Mucosa of descending colon (tissue), 3 donors: Measurements from ENCODE around the gene CASP2. TPM values are rescaled to one million over a fixed set of nuclear protein-coding genes. Genes with fewer than 3 reads are reported as not detected.

Experiments used
- ATAC-seq: fragments of 200-7000 bp; cut with Tn5 transposase; one replicate; pipeline ENCODE4 v1.9.1; 2020; ENCODE audit warnings: mild to moderate bottlenecking, moderate library complexity
- DNase-seq, 3 donors: peaks; one replicate each; pipeline ENCODE4 v3.0.0-alpha.2; 2020
- H3K36me3 ChIP-seq: fragments of 200-600 bp; one replicate; pipeline ENCODE4 v1.8.0; 2021; ENCODE audit warnings: low read depth, mild to moderate bottlenecking
- H3K4me1 ChIP-seq: fragments of 200-600 bp; one replicate; pipeline ENCODE4 v1.8.0; 2021; ENCODE audit warnings: low read depth, mild to moderate bottlenecking
- H3K4me3 ChIP-seq: fragments of 200-600 bp; one replicate; pipeline ENCODE4 v1.8.0; 2021; ENCODE audit warnings: mild to moderate bottlenecking
- H3K9me3 ChIP-seq: fragments of 200-600 bp; one replicate; pipeline ENCODE4 v1.8.0; 2021; ENCODE audit warnings: mild to moderate bottlenecking
- intact Hi-C, 2 donors: fragments of 100-400 bp; cut with DNase I in 1 of 2; cut with micrococcal nuclease in 1 of 2; formaldehyde crosslinking; loops; one replicate each; pipeline versions ENCODE4 v1.11.0 to v1.11.1; 2022; cut with DNase I, micrococcal nuclease
- total RNA-seq, 3 donors: library from RNA; stranded (reverse); fragmentation: NEBNext Ultra II Directional in 2 of 3; extraction: Animal tissue kit (Norgen Biotek cat#: 25700) in 2 of 3; gene quantifications; one replicate each; pipeline versions ENCODE4 v1.2.1 to v1.2.4, GENCODE V29; 2021 to 2023
- TF ChIP-seq, protein P1 (sequence below): fragments of 200-600 bp; IDR thresholded peaks from one replicate; pipeline ENCODE4 v1.8.0; 2022; ENCODE audit warnings: antibody characterized with exemption, mild to moderate bottlenecking
- donor health status: DM: no; HTN: no; CAD: no; lungs with moderate emphysema.
- donor health status: DM: no; HTN: no; CAD: no.
- donor health status: DM: no; HTN: yes; CAD: no.

CASP2 gene
- total RNA-seq, 3 donors from 2014 or later: 26.1 to 39.5 (median 33.4) TPM

DNA sequence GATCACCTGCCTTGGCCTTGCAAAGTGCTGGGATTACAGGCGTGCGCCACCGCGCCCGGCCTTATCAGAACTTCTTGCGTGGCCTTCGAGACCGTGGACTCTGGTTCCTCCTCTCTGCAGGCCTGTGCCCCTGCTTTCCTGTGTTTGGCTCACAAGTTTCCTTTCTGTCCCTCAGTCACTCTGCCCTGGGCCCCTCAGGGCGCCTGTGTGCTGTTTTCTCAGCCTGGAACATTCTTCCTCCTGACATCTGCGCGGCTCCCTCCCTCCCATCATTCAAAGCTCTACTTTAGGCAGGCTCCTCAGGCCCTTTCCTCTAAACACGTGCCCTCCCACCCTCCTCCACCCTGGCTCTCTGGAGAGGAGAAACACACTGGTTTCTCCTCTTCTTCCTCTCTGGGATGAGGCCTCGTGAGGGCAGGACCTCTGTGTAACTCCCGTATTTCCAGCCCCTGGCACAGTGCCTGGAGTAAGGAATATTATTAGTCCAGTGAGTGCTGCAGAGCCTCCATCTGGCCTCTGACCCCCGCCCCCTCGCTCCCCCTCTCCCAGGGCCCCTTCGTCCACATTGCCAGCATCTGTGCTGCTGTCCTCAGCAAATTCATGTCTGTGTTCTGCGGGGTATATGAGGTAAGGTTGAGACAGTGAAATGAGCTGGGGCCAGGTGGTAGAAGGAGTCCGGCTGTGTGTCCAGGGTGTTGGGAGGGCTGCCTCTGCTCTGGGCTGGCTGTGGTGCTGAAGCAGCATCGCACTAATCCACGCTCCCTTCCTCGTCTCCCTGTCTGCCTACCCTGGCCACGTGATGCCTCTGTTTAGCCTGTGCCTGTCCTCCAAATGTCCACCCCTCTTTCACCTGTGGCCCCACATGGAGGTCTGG lies 34.8 kb downstream of the CASP2 start:
- Histone ChIP-seq H3K4me1 (peaks cover 9% of the 10 kb centered on the region), H3K9me3 (no peaks in the 10 kb centered on the region), H3K36me3 (no peaks in the 10 kb centered on the region), H3K4me3 (no peak overlapping the region)
- DNase-seq: no peak
- TF ChIP-seq, protein P1, sequence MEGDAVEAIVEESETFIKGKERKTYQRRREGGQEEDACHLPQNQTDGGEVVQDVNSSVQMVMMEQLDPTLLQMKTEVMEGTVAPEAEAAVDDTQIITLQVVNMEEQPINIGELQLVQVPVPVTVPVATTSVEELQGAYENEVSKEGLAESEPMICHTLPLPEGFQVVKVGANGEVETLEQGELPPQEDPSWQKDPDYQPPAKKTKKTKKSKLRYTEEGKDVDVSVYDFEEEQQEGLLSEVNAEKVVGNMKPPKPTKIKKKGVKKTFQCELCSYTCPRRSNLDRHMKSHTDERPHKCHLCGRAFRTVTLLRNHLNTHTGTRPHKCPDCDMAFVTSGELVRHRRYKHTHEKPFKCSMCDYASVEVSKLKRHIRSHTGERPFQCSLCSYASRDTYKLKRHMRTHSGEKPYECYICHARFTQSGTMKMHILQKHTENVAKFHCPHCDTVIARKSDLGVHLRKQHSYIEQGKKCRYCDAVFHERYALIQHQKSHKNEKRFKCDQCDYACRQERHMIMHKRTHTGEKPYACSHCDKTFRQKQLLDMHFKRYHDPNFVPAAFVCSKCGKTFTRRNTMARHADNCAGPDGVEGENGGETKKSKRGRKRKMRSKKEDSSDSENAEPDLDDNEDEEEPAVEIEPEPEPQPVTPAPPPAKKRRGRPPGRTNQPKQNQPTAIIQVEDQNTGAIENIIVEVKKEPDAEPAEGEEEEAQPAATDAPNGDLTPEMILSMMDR: no peak
- ATAC-seq: no peak
- intact Hi-C loops: no loop called here

DNA sequence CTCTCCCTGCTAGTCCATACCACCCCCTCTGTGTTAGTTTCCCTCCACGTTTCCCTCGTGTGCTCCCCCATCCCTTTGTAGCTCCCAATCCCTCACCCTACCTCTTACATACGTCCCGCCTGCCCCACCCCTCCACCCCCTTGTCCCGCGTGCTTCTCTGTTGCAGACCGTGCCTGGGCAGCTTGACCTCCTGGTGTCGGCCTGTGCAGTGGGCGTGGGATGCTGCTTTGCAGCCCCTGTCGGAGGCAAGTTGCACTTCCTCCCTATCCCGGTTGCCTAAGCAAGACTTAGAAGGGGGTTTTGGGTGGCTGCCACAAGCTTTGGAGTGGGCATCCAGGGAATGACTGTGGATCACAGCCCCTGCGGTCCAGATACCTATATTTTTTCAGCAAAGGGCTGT lies 35.5 kb downstream of the CASP2 start:
- H3K9me3 ChIP-seq: no peaks in the 10 kb centered on the region
- DNase-seq (no peak), ATAC-seq (no peak)
- intact Hi-C loops: no loop called here
- peaks cover 9% of the 10 kb centered on the region for H3K4me1 ChIP-seq
- no peaks in the 10 kb centered on the region for H3K36me3 ChIP-seq
- H3K4me3 ChIP-seq: no peak overlapping the region
- TF ChIP-seq, protein P1: no peak

DNA sequence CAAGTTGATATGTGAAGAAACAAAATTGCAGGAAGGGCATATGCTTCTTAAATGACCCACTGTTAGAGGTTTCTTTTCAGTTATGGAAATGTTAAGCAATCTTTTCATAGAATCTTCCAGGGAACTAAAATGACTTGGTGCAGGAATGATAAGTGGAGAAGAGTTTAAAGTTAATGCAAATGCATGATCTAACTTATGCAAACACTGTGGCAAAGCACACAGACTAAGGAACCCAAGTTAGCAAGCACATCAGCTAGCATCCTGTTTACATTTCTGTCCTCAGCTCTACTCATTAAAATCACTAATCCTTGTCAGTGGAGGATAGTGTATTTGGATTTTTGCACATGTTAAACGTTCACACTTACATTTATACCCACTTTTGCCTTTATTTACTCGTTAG lies 37.1 kb downstream of the CASP2 start:
- H3K9me3 ChIP-seq: no peaks in the 10 kb centered on the region
- no peaks in the 10 kb centered on the region for H3K36me3 ChIP-seq
- DNase-seq: no peak
- intact Hi-C loops: no loop called here
- ATAC-seq: no peak
- peaks cover 9% of the 10 kb centered on the region for H3K4me1 ChIP-seq
- H3K4me3 ChIP-seq: no peak overlapping the region
- TF ChIP-seq, protein P1: no peak

DNA sequence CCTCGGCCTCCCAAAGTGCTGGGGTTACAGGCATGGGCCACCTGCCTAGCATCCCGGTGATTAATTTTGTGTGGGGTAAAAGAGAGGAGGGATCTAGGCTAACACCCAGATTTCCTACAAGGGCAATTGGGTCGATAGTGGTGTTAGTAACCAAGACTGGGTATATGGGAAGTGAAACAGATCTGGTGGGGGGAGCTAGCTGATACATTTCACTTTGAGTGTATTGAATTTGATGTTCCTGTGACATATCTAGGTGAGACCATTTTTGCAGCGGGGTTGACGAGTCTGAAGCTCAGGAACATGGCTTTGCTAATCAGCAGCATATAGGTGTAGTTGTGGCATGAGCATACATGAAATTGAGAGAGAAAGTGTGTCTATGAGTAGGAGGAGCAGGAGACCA lies 39.8 kb downstream of the CASP2 start:
- ATAC-seq: no peak
- intact Hi-C loops: no loop called here
- Histone ChIP-seq H3K4me1 (no peaks in the 10 kb centered on the region), H3K36me3 (no peaks in the 10 kb centered on the region), H3K4me3 (no peak overlapping the region), H3K9me3 (no peaks in the 10 kb centered on the region)
- TF ChIP-seq, protein P1: no peak
- no peak for DNase-seq

DNA sequence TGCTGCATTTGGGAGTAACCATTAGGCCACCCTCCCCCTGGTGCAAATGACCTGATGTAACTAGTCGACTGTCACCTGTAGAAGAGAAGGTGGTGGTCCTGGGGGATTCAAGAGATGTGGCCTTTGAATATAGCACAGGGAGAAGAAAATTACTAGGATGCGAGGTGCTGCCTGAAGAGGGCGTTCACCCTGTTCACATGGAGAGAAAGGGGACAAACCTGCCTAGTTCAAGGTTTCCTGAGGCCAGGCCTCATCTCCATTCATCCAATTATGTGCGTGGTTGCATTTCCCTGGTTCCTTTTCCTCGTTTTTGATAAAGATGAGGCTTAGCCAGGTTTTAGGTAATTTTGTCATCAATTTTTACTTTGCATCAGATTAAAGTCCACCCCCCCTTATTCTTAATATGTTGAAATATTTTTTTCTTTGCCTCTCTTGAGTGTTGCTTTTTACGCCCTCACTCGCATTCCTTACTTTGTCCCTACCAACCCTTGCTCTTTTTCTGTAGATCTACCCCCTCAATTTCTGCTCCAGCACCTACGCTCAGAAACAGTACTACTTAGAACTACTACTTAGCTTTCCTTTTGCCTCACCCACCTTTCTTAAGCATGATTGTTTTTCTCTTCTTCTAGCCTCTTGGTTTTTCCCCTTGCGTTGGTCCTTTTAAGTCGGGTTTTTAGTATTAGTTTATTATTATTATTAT lies 41.5 kb downstream of the CASP2 start:
- TF ChIP-seq, protein P1: no peak
- no peaks in the 10 kb centered on the region for H3K9me3 ChIP-seq
- ATAC-seq (no peak), DNase-seq (no peak)
- no peaks in the 10 kb centered on the region for H3K4me1 ChIP-seq
- intact Hi-C loops: no loop called here
- no peak overlapping the region for H3K4me3 ChIP-seq
- H3K36me3 ChIP-seq: no peaks in the 10 kb centered on the region
